Nucleus accumbens (tissue), 56 donors: ENCODE measurements around the gene UBE2S.

Experiments
- DNase-seq, 56 donors: peaks; one replicate each; lab custom pipeline; 2025; lab: John Stamatoyannopoulos, UW

Gene UBE2S

DNA sequence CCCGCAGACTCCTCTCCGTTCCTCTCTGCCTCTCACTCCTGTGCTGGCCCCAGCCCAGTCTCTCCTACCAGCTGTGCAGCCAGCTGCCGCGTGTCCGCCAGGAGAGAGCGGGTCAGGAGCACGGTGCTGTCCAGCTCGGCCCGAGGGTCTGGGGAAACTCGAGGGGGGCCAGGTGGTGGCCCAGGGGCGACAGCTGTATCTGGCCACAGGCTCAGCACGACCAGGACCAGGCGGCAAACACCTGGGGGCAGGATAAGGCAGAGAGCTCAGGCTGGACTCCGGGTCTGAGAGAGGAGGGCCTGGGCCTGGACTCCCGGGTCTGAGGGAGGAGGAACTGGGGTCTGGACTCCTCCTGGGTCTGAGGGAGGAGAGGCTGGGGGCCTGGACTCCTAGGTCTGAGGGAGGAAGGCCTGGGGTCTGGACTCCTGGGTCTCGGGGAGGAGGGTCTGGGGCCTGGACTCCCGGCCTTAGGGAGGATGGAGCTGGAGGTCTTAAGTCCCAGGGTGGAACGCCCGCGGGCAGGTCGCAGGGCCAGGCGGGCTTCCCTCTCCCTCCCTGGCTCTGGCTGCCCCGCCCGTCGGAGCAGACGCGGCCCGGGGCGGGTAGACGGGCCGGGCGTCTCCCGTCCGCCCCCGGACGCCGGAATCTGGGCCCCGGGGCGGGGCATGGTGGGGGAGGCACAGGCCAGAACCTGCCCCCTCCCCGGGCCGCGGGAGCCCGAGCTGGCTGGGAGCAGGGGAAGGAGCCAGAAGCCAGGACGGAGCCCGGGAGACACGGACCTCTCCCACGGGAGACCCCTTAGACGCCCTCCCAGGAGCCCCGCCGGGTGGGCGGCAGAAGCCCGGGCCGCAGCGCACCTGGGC is 38.7 kb downstream of the UBE2S start:
- DNase-seq = peak in 1 of 56 donors; percentile 7

DNA sequence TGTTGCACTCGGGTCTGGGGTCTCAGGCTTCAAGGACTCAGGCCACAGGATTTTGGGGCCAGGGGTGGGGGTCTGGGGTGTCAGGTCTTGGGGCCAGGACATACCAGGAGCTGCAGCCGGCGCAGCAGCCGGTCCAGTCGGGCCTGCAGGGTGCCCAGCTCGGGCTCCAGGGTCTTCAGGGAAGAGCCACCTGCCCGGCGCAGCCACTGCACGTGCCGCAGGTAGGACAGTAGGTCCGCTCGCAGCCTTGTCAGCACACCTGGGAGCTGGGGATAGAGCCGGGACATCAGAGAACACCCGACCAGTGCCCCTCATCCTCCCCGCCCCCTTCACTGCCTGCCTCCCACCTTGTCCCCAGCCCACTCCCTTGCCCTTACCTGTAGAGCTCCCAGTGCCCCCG is 39.5 kb downstream of the UBE2S start:
- no peak for DNase-seq

DNA sequence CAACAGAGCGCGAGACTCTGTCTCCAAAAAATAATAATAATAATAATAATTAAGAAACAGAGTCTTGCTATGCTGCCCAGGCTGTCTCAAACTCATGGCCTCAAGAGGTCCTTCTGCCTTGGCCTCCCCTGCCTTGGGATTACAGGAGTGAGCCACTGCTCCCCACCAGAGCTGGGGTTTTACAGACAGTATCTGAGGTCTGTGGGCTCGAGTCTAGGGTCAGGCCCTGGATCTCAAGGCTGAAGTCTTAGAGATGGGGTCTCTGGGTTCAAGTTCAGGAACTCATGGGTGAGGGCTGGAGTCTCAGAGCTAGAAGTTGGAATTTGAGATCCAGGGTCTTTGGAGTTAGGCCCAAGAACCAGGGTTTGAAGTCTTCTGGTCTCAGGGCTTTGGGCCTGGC is 40.8 kb downstream of the UBE2S start:
- no peak for DNase-seq

DNA sequence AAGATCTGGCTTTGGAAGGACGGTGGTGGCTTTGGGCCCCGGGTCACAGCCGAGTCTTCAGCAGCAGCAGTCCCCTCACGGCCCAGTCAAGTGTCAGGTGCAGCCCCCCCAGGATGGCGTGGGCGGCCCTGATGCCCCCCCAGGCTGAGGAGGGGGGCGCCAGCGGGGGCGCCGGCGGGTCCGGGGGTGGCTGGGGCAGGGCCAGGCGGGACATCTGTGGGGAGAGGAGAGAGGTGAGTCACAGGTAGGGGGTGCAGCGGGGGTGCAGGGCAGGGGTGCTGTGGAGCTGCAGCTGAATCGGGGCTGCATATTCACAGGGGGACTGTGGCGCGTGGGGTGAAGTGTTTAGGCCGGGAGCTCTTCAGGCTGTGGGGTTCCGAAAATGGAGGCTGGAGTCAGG is 41.6 kb downstream of the UBE2S start:
- peak in 6 of 56 donors; percentile 2 to 26 (median 10) for DNase-seq

DNA sequence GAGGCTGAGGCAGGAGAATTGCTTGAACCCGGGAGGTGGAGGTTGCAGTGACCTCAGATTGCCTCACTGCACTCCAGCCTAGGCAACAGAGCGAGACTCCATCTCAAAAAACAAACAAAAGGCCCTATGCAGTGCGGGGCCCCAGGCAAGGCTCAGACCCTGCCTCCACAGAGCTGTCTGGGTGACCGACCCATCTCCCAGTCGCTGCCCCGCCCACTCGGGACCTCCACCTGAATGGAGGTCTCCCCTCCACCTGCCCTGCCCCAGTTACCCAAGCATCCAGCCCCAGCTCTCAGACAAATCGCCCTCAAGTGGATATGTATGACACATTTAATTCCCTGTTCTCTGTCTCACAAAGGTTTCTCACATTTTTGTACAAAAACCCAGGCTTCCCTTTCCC is 42.3 kb downstream of the UBE2S start:
- no peak for DNase-seq

DNA sequence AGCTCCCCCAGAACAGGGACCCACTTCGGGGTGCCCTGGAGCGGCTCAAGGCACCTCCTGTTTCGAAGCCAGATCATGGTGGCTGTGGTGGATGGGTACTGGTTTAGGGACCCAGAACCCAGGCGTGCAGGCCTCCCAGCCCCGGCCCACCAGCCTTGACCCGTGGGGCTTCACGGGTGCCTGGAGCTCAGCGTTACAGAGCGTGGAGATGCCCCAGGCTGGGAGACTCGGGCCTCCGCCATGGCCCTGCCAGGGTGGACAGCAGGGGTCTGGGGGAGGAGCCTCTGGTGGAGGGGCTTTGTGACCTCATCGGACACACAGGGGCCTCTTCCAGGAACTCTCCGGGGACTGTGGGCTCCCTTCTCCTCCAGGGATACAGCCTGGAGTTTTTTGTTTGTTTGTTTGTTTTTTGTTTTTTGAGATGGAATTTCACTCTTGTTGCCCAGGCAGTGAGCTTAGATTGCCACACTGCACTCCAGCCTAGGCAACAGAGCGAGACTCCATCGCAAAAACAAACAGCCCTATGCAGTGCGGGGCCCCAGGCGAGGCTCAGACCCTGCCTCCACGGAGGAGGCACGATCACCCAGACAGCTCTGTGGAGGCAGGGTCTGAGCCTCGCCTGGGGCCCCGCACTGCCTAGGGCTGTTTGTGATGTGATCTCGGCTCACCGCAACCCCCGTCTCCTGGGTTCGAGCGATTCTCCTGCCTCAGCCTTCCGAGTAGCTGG is 44.4 kb downstream of the UBE2S start, which contains the start of gene GARIN5B:
TSS of gene GARIN5B (minus strand) at position 271 of the 727 bp plus-strand sequence. CDS start at position 77, 194 bp downstream.
- DNase-seq = no peak

DNA sequence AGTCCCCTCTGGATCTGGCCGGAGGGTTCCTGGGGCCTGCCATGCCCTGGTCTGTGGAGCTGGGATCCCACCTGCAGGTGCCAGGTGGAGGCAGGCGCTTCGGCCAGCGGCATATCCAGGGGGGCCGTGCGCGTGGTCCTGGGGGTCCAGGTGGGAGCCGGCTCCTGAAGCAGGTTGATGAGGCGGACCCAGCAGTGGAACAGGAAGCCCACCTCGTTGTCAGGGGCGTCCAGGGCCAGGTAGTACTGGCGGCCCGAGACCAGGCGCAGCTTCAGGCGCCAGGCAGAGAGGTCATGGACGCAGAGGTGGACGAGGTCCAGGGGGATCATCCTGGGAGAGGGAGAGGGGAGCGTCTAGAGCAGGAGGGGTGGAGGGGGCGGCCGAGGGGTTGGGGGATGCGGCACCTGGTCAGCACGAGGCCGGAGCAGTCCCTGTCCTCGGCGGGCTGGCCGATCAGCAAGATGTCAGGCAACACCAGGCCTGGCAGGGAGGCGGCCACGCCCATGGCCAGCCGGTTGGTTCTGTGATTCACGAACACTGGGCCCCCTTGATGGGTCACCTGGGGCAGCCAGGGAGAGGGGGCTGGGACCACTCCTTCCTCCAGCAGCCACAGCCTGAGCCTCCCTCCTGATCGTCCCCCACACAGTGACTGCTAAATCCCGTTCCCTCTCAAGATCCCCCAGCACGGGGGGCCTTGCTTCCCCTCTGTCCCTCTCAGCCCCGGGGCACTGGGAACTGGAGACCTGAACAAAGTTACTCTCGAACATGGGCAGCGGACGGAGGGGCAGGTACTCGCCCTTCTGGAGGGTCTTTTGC is 45.2 kb downstream of the UBE2S start:
- DNase-seq = no peak

DNA sequence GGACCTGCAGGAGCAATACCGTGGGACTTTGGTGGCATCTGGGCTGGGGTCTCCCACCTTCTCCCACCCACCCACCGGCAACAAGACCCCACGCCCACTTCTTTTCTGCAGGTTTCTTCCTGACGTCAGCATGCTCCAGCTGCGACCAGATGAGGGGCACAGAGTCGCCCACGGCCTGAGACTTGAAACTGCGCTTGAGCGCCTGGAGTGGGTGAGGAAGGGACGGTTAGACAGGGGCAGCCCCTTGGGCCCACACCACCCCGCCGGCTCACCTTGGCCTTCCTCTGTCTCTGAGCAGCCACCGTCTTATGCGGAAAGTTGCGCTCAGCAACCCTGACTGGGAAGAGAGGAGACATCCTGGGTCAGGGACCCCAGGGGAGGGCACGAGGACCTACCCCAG is 46.7 kb downstream of the UBE2S start:
- no peak for DNase-seq

DNA sequence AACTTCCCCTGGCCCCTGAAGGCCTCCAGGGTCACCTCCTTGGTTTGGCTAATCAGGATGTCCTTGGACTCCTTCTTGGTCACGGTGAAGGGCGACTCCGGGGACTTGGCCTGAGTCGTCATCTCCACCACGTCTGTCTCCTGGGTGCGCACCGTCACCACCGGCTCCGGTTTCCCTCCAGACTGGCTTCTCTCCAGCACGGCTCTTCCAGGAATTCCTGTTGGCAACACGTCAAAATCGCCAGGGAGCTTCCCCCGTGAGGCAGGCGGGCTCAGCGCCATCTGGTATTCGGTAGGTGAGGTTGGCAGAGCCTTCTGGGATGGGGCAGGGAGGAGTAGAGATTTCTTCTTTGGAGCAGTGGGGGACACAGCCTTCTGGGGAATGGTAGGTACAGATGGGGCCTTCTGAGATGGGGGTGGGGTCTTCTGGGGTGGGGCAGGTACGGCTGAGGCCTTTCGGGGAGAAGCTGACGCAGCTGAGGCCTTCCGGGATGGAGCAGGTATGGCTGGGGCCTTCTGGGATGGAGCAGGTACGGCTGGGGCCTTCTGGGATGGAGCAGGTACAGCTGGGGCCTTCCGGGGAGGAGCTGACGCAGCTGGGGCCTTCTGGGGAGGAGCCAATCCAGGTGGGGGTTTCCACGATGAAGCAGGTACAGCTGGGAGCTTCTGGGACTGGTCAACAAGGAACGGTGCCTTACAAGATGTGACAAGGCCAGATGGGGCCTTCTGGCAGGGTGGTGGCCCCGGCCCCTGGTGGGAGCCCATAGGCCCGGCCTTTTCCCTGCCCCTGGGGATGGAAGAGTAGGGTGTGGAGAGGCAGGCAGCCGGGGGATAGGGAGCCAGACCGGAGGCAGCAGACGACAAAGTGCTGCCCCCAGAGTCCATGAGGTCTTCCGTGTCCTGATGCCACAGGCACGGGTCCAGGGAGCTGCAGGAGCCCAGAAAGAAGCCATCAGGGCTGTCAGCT is 48.4 kb downstream of the UBE2S start:
- no peak for DNase-seq

DNA sequence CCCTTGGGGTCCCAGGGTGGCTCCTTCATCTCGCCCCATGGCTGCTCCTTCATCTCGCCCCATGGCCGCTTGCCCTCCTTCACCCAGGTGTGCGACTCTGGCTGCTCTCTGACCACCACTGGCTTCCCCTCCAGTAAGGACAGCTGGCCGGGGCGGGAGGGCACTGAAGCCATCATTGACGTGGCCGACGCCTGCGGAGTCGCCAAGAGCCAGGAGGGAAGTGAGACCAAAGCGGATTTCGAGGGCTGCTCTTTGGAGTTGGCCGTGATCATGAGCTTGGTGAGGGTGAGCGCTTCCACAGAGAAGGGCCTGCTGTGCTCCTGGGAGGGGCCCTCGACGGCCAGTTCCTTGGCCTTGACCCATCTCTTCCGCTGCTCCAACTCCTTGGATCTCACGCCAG is 49.1 kb downstream of the UBE2S start:
- no peak for DNase-seq

DNA sequence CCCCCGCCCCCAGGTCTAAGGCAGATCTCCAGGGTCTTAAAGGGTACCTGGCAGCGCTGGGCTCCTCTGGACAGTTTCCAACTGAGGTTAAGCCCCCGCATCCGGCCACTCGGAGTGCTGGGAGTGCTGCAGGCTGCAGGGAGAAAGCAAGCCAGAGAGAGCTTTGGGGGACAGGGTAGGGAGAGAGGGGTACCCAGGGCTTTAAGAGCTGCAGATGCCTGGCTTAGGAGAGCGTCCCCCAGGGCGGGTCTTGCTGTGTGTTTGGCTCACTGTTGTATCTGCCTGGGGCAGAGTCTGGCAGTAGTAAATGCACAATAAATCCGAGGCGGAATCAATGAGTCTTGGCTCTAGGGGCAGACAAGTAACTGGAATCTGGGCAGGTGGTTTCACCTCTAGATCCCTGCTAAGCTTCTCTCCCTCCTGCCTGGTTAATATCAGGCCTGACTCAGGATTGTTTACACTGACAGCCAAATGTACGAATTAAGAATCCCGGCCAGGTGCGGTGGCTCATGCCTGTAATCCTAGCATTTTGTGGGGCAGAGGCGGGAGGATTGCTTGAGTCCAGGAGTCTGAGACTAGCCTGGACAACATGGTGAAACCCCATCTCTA is 52.3 kb downstream of the UBE2S start:
- DNase-seq = no peak

DNA sequence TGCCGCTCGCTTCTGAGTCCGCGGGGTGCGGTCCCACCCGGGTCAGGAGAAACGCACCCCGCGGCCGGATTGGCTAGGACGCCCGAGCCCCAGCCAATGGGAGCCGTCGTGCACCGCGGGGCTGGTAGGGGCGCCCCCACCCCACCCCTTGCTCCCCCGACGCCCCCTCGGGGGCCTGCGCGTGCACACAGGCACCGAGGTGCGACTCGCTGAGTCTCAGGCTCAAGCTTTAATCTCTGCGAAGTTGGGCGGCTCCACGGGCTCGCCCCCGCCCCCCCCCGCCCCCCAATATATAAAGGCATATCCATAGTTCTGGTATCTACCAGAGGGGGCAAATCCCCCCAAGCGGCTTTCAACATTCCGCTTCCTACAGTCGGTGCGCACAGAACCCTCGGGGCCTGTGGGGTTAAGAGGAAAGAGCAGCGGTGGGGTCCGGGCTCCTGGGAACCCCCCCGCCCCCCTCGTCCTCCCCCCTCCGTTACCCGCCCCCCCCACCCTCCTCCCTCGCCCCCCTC is 52.8 kb downstream of the UBE2S start, which contains the start of gene COX6B2:
TSS of gene COX6B2 (minus strand) at position 22 of the 515 bp plus-strand sequence. CDS start 198 bp downstream, outside the sequence.
- peak in 1 of 56 donors; percentile 38 for DNase-seq

DNA sequence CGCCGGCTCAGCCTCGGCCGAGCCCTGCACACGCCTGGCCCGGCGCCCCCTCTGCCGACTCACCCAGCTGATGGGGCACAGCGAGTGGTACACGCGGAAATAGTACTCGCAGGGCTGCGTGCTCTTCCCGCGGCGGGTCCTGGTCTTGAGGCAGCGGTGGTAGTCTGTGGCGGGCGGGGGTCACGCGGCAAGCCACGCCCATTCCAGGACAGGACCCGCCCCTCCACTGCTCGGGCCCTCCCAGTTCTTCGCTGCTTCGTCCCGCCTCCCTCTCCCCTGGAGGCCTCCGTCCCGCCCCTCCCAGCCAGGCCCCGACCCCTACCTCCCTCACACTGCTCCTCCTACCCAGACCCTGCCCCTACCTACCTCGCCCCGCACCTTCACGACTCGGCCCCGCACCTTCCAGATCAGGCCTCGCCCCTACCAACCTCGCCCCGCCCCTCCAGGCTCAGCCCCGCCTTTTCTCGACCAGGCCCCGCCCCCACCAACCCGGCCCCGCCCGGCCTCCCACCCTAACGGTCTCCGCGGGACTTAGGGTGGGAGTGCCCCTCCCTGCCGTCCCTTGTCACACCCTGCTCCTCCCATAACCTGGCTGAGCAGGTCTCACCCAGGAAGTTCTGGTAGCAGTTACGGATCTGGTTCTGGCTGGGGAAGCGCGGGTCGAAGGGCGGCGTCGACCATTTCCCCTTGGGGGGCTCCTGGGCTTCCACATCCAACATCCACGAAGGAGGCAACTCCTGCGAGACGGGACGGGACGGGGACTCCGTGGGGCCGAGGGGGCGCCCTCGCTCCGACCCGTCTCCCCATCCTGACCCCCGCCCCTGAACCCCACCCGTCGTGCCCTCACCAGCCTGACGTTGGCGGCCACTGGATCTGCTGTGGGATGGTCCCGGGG is 53.5 kb downstream of the UBE2S start:
- peak in 7 of 56 donors; percentile 5 to 83 (median 16) for DNase-seq

DNA sequence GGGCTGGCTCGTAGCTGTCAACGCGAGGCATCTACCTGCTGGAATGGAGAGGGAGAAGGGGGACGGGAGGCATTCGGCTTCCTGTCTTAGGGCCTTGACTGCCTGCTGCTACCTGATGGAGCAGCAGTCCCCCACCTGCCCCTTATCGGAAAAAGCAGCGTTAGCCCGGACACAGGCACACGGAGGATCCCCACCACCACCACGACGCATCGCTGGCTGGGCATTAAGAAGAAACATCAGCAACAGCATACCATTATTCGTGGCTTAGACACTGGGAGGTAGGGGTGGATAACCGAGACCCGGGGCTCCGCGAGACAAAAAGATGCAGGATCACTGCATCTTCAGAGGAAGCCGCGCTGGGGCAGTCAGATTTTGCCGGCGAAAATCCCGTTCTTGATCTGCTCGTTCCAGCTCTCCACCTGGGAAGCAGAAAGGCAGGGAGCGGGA is 54.2 kb downstream of the UBE2S start:
- DNase-seq = no peak

DNA sequence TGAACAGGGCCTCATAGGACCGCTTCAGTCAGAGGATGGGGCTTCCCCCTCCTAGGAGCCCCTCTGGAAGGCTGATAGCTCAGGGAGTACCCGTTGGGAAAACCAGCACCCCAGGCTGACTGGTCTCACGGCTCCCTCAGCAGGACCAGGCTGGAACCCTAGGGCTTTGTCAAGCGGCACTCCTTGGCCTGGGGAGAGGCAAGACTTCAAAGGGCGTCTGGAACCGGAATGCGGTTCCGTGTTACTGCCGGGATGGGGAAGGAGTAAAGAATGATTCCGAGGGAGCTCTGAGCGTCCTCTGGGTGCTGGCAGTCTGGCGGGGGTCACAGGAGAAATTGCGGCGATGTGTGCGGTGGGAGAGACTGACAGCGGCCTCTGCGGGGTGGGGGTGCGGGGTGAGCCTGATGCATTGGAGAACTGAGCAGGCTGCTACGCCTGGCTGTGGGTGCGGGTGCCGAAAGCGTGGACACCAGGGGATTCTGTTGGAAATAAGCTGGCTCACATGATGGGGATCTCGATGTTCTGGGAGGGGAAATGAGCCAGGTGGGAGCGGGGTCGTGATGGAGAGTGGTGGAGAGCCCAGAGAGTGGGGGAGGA is 54.9 kb downstream of the UBE2S start:
- no peak for DNase-seq

DNA sequence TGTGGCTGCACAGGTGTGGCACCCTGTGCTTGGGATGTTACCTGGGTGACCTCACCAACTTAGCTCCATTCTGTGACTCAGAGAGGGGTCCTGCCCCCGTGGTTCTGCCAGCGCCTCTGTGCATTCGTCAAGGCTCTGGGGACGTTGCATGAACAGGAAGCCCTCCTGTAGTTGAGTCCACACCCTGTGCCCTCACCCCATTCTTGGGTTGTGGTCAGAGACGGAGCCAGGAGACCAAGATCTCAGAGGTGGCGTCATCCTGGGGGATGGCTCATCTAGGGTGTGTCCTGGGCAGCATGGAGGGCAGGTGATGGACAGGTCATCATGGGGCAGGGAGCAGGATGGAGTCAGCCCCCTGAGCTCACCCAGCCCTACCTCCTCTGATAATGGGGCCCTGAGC is 55.5 kb downstream of the UBE2S start:
- DNase-seq = no peak

DNA sequence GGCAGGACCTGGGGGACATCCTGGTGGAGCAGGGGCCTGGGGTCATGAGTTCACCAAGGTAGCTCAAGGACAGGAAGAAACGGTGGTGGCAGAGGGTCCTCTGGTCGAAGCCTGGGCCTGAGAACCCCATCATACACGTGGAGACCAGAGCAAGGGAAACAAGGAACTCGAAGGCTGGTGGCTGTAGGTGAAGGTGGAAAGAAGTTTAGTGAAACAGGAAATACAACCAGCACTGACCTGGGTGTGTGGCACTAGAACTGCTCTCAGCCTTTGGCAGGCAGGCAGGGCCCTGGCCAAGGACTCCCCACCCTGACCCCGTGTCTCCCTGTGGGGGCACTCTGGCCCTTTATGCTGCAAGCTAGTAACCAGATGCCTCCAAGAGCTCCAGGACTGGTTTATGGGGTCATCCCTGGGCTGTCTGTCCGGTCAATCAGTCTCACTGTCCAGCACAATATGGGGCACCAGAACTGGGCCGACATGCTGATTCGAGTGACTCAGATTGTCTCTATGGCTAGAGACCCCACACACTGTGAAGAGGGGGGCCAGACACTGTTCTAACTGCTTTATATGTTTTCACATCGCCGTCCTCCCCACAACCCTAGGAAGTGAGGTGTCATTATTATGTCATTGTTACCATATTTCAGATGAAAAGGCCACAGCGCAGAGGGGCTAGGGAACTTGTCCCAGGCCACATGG is 56.8 kb downstream of the UBE2S start:
- DNase-seq = no peak
